ENCODE results near the gene LDLR.
A peak's percentile ranks its signal among the peaks of the same experiment; 100 is the strongest.

LDLR gene

GRCh38 chr19:11089254-11090013 lies at the start of gene LDLR:
LDLR (plus strand) TSS chr19:11089463; CDS start chr19:11089549, 86 bp downstream.
- peak; percentile 62 for DNase-seq

- no peak for DNase-seq
Observed at GRCh38 chr19:11041194-11041593, 48.1 kb upstream of the LDLR start.

GRCh38 chr19:11041966-11042627 lies 47.2 kb upstream of the LDLR start:
- DNase-seq = no peak

GRCh38 chr19:11044431-11044830 lies 44.8 kb upstream of the LDLR start:
- no peak for DNase-seq

- DNase-seq = no peak
Observed at GRCh38 chr19:11045536-11045935, 43.7 kb upstream of the LDLR start.

GRCh38 chr19:11046605-11047354 lies 42.5 kb upstream of the LDLR start:
- no peak for DNase-seq

- DNase-seq = no peak
Observed at GRCh38 chr19:11047866-11048265, 41.4 kb upstream of the LDLR start.

- DNase-seq = no peak
Observed at GRCh38 chr19:11050323-11051114, 38.7 kb upstream of the LDLR start.

GRCh38 chr19:11053817-11054195 lies 35.5 kb upstream of the LDLR start:
- no peak for DNase-seq

- no peak for DNase-seq
Observed at GRCh38 chr19:11054200-11054599, 35.1 kb upstream of the LDLR start.

GRCh38 chr19:11054628-11055027 lies 34.6 kb upstream of the LDLR start:
- DNase-seq = no peak

- no peak for DNase-seq
Observed at GRCh38 chr19:11058246-11059030, 30.8 kb upstream of the LDLR start.

- no peak for DNase-seq
Observed at GRCh38 chr19:11059511-11060358, 29.5 kb upstream of the LDLR start.

GRCh38 chr19:11061952-11062351 lies 27.3 kb upstream of the LDLR start:
- no peak for DNase-seq

- no peak for DNase-seq
Observed at GRCh38 chr19:11063434-11063833, 25.8 kb upstream of the LDLR start.

- no peak for DNase-seq
Observed at GRCh38 chr19:11064831-11065303, 24.4 kb upstream of the LDLR start.

GRCh38 chr19:11066326-11066725 lies 22.9 kb upstream of the LDLR start:
- DNase-seq = no peak

GRCh38 chr19:11067356-11068113 lies 21.7 kb upstream of the LDLR start:
- DNase-seq = no peak

- DNase-seq = no peak
Observed at GRCh38 chr19:11069561-11069960, 19.7 kb upstream of the LDLR start.

GRCh38 chr19:11070123-11070522 lies 19.1 kb upstream of the LDLR start:
- DNase-seq = no peak

All from T1000 (cell line).